Upper lobe of left lung (tissue), 6 donors: Measurements from ENCODE around the gene NT5C3A. TPM values are rescaled to one million over a fixed set of nuclear protein-coding genes. Genes with fewer than 3 reads are reported as not detected.
A peak's percentile ranks its signal among the peaks of the same experiment; 100 is the strongest.

ENCODE experiments used
- ATAC-seq, 2 donors: fragments of 200-7000 bp; cut with Tn5 transposase; one replicate each; pipeline ENCODE4 v1.9.1; 2022; ENCODE audit warnings: mild to moderate bottlenecking in 2 of 2, moderate library complexity in 2 of 2; ENCODE audit not compliant: low FRiP score in 2 of 2
- DNase-seq, 2 donors: peaks; one replicate each; pipeline ENCODE4 v3.0.0-alpha.2; 2019 to 2020
- H3K27ac ChIP-seq, 4 donors: fragments of 200-600 bp; sonication (generic); one replicate each; pipeline ENCODE4 v1.5.1; 2016 to 2019
- H3K27me3 ChIP-seq, 4 donors: fragments of 200-600 bp; sonication (generic); one replicate each; pipeline ENCODE4 v1.5.1; 2017 to 2019
- H3K36me3 ChIP-seq, 4 donors: fragments of 200-600 bp; sonication (generic); one replicate each; pipeline ENCODE4 v1.5.1; 2016 to 2019
- H3K4me1 ChIP-seq, 4 donors: fragments of 200-600 bp; sonication (generic); one replicate each; pipeline ENCODE4 v1.5.1; 2018 to 2019
- H3K4me3 ChIP-seq, 4 donors: fragments of 200-600 bp; sonication (generic); one replicate each; pipeline ENCODE4 v1.5.1; 2017 to 2019; ENCODE audit warnings: mild to moderate bottlenecking in 2 of 4, moderate library complexity in 1 of 4
- H3K9me3 ChIP-seq, 4 donors: fragments of 200-600 bp; sonication (generic); one replicate each; pipeline ENCODE4 v1.5.1; 2018 to 2019
- EP300 ChIP-seq, 4 donors: sonication (generic); formaldehyde crosslinking; IDR thresholded peaks; one replicate each; pipeline ENCODE4 v1.5.1; 2017; ENCODE audit warnings: antibody characterized with exemption in 4 of 4, control low read depth in 2 of 4
- POLR2A ChIP-seq, 4 donors: fragments of 450-650 bp; IDR thresholded peaks; one replicate each; pipeline ENCODE4 v1.5.1; 2016 to 2017; ENCODE audit warnings: antibody characterized with exemption in 4 of 4, mild to moderate bottlenecking in 2 of 4
- POLR2AphosphoS5 ChIP-seq, 2 donors: sonication (generic); formaldehyde crosslinking; IDR thresholded peaks; one replicate each; pipeline ENCODE4 v1.5.1; 2017; ENCODE audit warnings: antibody characterized with exemption in 2 of 2
- WGBS, 2 donors: methylation state at CpG; one replicate each; pipeline ENCODE4 v1.1.5; 2017 to 2018; 5-methylcytosine and 5-hydroxymethylcytosine counted together
- total RNA-seq, 6 donors: library from RNA; depleted of rRNA in 4 of 6; stranded (reverse); fragments of >200 nt in 4 of 6; gene quantifications; one replicate each; pipeline versions ENCODE4 v1.1.0 to v1.2.1, GENCODE V29; 2016 to 2021
- TF ChIP-seq, protein P1 (sequence below), 6 experiments: fragments of 450-650 bp in 4 of 6; fragments of 200-600 bp in 2 of 6; sonication (generic) in 2 of 6; IDR thresholded peaks; one replicate each; pipeline ENCODE4 v1.5.1; 2016 to 2019; ENCODE audit warnings: antibody characterized with exemption in 6 of 6
- donor health status: DM: no; HTN: no; CAD: no; lungs with moderate emphysema.
- donor health status: DM: no; HTN: yes; CAD: no; lungs with severe emphysema.

NT5C3A gene
- total RNA-seq, 6 donors from 2014 or later: 18.4 to 52.3 (median 25.0) TPM

DNA sequence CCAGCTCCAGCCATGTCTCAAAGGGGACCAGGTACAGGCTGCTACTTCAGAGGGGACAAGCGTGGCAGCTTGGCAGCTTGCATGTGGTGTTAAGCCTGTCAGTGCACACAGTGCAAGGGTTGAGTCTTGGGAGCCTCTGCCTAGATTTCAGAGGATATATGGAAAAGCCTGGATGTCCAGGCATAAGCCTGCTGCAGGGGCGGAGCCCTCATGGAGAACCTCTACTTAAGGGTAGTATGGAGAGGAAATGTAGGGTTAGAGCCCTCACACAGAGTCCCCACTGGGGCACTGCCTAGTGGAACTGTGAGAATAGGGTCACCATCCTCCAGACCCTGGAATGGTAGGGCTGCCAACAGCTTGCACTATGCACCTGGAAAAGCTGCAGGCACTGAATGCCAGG is 7.7 kb upstream of the NT5C3A start:
- Histone ChIP-seq H3K4me1 (no peaks in the 10 kb centered on the region), H3K27ac (no peak overlapping the region), H3K36me3 (no peaks in the 10 kb centered on the region), H3K4me3 (no peak overlapping the region), H3K27me3 (no peaks in the 10 kb centered on the region), H3K9me3 (peaks cover 0 to 19% (median 11%) of the 10 kb centered on the region in 4 donors)
- 78 to 92% methylated on average over 1 to 2 of the region's 2 CpGs for WGBS, 2 donors
- ATAC-seq (no peak), DNase-seq (no peak)
- no peak for TF ChIP-seq POLR2AphosphoS5 (IDR thresholded peaks at IDR 0.05)
- no peak for TF ChIP-seq EP300 (IDR thresholded peaks at IDR 0.05)
- no peak for TF ChIP-seq POLR2A (IDR thresholded peaks at IDR 0.05)
- TF ChIP-seq, protein P1, sequence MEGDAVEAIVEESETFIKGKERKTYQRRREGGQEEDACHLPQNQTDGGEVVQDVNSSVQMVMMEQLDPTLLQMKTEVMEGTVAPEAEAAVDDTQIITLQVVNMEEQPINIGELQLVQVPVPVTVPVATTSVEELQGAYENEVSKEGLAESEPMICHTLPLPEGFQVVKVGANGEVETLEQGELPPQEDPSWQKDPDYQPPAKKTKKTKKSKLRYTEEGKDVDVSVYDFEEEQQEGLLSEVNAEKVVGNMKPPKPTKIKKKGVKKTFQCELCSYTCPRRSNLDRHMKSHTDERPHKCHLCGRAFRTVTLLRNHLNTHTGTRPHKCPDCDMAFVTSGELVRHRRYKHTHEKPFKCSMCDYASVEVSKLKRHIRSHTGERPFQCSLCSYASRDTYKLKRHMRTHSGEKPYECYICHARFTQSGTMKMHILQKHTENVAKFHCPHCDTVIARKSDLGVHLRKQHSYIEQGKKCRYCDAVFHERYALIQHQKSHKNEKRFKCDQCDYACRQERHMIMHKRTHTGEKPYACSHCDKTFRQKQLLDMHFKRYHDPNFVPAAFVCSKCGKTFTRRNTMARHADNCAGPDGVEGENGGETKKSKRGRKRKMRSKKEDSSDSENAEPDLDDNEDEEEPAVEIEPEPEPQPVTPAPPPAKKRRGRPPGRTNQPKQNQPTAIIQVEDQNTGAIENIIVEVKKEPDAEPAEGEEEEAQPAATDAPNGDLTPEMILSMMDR (IDR thresholded peaks at IDR 0.05): no peak

DNA sequence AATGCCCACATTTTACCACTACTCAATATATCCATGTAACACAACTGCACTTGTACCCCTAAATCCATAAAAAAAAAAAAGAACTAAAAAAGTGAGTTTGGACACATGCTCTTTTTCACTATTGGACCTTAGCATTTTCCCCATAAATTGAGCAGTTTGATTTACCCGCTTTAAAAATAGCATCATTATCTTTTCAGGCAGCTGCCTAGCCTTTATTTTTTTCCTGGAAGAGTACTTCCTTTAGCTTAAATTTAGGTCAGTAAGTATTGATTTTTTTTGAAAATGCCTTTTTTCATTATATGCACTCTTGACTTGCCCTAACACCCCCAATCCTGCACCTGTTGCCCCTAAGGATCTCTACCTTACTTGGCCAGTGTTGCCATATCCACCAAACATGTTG is 5.3 kb upstream of the NT5C3A start:
- ATAC-seq: no peak
- no peaks in the 10 kb centered on the region for H3K36me3 ChIP-seq
- no peak overlapping the region for H3K27ac ChIP-seq
- no peak for TF ChIP-seq POLR2A (IDR thresholded peaks at IDR 0.05)
- H3K4me3 ChIP-seq: no peak overlapping the region
- peaks cover 3 to 6% (median 5%) of the 10 kb centered on the region in 4 donors for H3K4me1 ChIP-seq
- H3K27me3 ChIP-seq: no peaks in the 10 kb centered on the region
- DNase-seq: no peak
- H3K9me3 ChIP-seq: peaks cover 0 to 19% (median 11%) of the 10 kb centered on the region in 4 donors
- 85 to 90% methylated on average over 1 of the region's 1 CpG for WGBS, 2 donors

DNA sequence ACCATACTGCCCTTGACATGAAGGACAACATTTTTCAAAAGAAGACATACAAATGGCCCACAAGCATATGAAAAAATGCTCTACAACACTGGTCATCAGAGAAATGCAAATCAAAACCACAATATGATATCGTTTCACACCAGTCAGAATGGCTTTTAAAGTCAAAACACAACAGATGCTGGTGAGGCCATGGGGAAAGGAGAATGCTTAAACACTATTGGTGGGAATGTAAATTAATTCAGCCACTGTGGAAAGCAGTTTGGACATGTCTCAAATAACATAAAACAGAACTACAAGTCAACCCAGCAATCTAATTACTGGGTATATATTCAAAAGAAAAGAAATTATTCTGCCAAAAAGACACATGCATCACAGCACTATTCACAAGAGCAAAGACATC is 4.2 kb upstream of the NT5C3A start:
- Histone ChIP-seq H3K36me3 (no peaks in the 10 kb centered on the region), H3K27ac (no peak overlapping the region), H3K4me3 (no peak overlapping the region), H3K4me1 (peaks cover 3 to 9% (median 5%) of the 10 kb centered on the region in 4 donors), H3K27me3 (no peaks in the 10 kb centered on the region), H3K9me3 (peaks cover 0 to 19% (median 11%) of the 10 kb centered on the region in 4 donors)
- ATAC-seq: no peak
- TF ChIP-seq EP300 (IDR thresholded peaks at IDR 0.05): no peak
- 90 to 96% methylated on average over 1 of the region's 1 CpG for WGBS, 2 donors
- DNase-seq: no peak

DNA sequence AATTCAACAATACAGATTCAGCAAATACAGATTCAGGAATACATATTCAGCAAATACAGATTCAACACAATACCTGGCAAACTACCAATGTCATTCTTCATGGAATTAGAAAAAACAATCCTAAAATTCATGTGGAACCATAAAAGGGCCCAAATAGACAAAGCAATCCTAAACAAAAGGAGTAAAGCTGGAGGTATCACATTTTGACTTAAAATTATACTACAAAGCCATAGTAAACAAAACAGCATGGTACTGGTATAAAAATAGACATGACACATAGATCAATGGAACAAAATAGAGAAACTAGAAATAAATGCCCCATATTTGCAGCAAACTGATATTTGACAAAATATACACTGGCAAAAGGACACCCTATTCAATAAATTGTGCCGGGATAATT is 3.4 kb upstream of the NT5C3A start:
- peaks cover 0 to 19% (median 11%) of the 10 kb centered on the region in 4 donors for H3K9me3 ChIP-seq
- no peaks in the 10 kb centered on the region for H3K36me3 ChIP-seq
- 100% methylated on average over 1 of the region's 1 CpG for WGBS, 2 donors
- TF ChIP-seq EP300 (IDR thresholded peaks at IDR 0.05): no peak
- no peak for TF ChIP-seq POLR2A (IDR thresholded peaks at IDR 0.05)
- TF ChIP-seq, protein P1 (IDR thresholded peaks at IDR 0.05): no peak
- TF ChIP-seq POLR2AphosphoS5 (IDR thresholded peaks at IDR 0.05): no peak
- peaks cover 10 to 17% (median 12%) of the 10 kb centered on the region in 4 donors for H3K4me1 ChIP-seq
- ATAC-seq (no peak), DNase-seq (no peak)
- H3K4me3 ChIP-seq: no peak overlapping the region
- H3K27ac ChIP-seq: no peak overlapping the region
- no peaks in the 10 kb centered on the region for H3K27me3 ChIP-seq

DNA sequence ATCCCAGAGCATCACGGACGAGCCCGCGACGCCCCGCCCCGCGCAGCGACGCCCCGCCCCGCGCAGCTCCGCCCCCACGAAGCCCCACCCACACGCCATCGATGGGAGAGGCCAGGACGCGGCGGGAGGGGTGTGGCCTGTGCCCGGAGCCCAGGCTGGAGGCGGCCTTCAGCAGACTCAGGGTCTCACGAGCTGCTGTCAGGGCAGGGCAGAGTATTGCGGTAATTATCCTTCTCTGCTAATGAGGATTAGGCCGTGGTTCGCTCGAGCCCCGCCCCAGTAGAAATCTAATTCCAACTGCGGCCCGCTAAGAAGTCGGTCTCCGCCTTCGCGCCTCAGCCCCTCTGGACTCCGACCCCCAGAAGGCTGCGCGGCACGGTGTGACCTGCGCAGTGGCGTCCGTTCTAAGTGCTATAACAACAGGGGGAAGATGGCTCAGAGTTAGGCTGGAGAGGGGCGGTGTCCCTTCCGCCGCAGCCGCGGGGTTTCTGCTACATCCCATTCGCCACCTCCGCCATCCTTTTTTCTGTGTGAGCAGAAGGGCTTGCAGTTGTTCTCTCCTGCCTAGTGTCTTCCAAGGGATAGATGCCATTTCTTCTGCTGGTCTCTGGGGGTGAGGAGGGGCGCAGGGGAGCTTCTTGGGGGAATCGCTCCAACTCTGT is 337 bp upstream of the NT5C3A start:
- H3K36me3 ChIP-seq: no peaks in the 10 kb centered on the region
- H3K9me3 ChIP-seq: peaks cover 0 to 5% (median 0%) of the 10 kb centered on the region in 4 donors
- no peaks in the 10 kb centered on the region for H3K27me3 ChIP-seq
- ATAC-seq (peak; percentile 100), DNase-seq (peak; percentile 93 to 99)
- H3K4me1 ChIP-seq: peaks cover 16 to 33% (median 22%) of the 10 kb centered on the region in 4 donors
- peak overlapping the region; percentile 94 to 98 (median 96) for H3K27ac ChIP-seq
- peak overlapping the region; percentile 60 to 98 (median 93) for H3K4me3 ChIP-seq
- 0 to 2% methylated on average over 2 to 37 of the region's 50 CpGs for WGBS, 2 donors
- TF ChIP-seq, protein P1 (IDR thresholded peaks at IDR 0.05): peak in 1 of 6 experiments; percentile 6
- peak in 2 of 4 donors; percentile 62 to 68 for TF ChIP-seq POLR2A (IDR thresholded peaks at IDR 0.05)
- no peak for TF ChIP-seq EP300 (IDR thresholded peaks at IDR 0.05)
- TF ChIP-seq POLR2AphosphoS5 (IDR thresholded peaks at IDR 0.05): peak; percentile 41 to 77
